ENCODE data around the gene HRCT1.

DNA sequence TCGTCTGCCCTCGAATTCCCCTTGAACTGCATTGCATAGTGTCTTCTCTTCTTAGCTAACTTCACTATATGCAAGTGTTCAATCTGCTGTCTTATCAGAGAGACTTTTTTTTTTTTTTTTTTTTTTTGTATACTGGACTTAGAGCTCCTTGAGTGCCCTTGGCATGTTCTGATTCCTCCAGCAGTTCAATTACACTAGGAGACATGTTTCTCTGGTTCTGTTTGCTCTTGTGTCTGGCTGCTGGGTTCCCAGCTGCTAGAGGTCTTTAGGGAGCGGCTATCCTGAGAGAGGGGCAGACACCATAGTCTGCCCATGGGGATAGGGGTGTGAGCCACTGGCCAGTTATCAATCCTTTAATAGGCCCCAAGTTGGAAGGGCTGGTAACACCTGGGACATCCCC lies 38.8 kb downstream of the HRCT1 start:
- TF ChIP-seq, protein P1, sequence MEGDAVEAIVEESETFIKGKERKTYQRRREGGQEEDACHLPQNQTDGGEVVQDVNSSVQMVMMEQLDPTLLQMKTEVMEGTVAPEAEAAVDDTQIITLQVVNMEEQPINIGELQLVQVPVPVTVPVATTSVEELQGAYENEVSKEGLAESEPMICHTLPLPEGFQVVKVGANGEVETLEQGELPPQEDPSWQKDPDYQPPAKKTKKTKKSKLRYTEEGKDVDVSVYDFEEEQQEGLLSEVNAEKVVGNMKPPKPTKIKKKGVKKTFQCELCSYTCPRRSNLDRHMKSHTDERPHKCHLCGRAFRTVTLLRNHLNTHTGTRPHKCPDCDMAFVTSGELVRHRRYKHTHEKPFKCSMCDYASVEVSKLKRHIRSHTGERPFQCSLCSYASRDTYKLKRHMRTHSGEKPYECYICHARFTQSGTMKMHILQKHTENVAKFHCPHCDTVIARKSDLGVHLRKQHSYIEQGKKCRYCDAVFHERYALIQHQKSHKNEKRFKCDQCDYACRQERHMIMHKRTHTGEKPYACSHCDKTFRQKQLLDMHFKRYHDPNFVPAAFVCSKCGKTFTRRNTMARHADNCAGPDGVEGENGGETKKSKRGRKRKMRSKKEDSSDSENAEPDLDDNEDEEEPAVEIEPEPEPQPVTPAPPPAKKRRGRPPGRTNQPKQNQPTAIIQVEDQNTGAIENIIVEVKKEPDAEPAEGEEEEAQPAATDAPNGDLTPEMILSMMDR (IDR thresholded peaks at IDR 0.05; ENCODE audit: extremely low read depth in 1 of 2, insufficient read depth in 1 of 2, low read depth in 1 of 2, low read length in 2 of 2), result no peak
- TF ChIP-seq POLR2A (IDR thresholded peaks at IDR 0.05; ENCODE audit: low read depth, low read length) (no peak), EZH2 (IDR thresholded peaks at IDR 0.05; ENCODE audit: borderline replicate concordance, low read depth, low read length, severe bottlenecking) (no peak), GATA2 (IDR thresholded peaks at IDR 0.05; ENCODE audit: insufficient read depth, insufficient read length, low read depth, low read length) (no peak)
- TF ChIP-seq, protein P2, sequence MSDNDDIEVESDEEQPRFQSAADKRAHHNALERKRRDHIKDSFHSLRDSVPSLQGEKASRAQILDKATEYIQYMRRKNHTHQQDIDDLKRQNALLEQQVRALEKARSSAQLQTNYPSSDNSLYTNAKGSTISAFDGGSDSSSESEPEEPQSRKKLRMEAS (IDR thresholded peaks at IDR 0.05; ENCODE audit: insufficient read depth, insufficient read length), result no peak
